ENCODE results near the gene SHB. TPM values are rescaled to one million over a fixed set of nuclear protein-coding genes. Genes with fewer than 3 reads are reported as not detected.

The SHB gene
- total RNA-seq, 1 donor from 2014 or later = 1.1 TPM

DNA sequence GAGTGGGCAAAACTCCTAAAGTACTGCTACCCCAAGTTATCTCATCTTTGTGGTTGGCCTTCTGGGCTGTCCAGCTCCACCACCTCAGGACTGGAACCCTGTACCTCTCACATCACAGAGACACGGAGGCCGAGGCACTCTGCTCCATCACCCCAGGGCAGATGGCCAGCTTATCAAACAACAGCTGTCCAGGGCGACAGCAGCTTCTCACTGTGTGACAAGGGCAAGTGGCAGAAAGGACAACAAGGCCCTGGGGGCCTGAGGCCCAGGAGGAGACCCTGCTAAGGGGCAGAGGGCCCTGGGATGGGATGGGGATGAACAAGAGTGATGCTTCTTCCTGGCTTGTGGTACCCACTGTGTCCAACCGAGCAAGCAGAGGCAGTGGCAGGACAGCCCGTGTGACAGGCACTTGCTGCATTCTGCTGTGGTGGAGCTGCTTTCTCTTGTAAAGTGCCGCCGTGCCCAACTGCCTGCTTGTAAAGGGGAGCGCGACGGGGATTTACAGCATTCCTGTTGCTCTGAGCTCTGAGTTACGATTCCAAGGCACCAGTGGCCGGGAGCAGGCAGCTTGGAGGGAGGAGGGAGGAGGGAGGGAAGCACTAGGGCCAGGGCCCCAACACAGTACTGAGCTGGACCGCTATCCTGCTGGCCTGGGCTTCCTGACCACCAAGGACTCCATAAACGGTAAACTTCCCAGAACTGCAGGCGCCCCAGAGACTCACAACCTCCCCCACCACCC, 71.2 kb downstream of the SHB start:
- H3K4me2 ChIP-seq = peak overlapping the region; percentile 40
- Mint-ChIP-seq H3K9me3 (no peaks in the 10 kb centered on the region), H3K4me3 (no peak overlapping the region), H3K4me1 (peaks cover 40% of the 10 kb centered on the region), H3K27ac (peak overlapping the region; percentile 50), H3K36me3 (peaks cover 2% of the 10 kb centered on the region), H3K27me3 (ENCODE audit: insufficient read depth, low read depth) (peaks cover 6% of the 10 kb centered on the region)
- no peaks in the 10 kb centered on the region for H3K9me3 ChIP-seq (ENCODE audit: low read depth)
- H3K79me2 ChIP-seq (ENCODE audit: low read depth) = no peaks in the 10 kb centered on the region
- H3F3A ChIP-seq (ENCODE audit: low read depth) = peaks cover 12% of the 10 kb centered on the region
- peaks cover 20% of the 10 kb centered on the region for H3K4me1 ChIP-seq
- no peak overlapping the region for H3K4me3 ChIP-seq
- peak; percentile 81 for DNase-seq (ENCODE audit: low spot score)
- no peaks in the 10 kb centered on the region for H4K20me1 ChIP-seq (ENCODE audit: low read depth)
- H2AFZ ChIP-seq (replicated peaks) = peak overlapping the region; percentile 59
- peak overlapping the region; percentile 14 for H3K27ac ChIP-seq
- H3K27me3 ChIP-seq = no peaks in the 10 kb centered on the region
- TF ChIP-seq EZH2 (IDR thresholded peaks at IDR 0.05) (no peak), EZH2phosphoT487 (IDR thresholded peaks at IDR 0.05) (no peak)
- TF ChIP-seq, protein P1, sequence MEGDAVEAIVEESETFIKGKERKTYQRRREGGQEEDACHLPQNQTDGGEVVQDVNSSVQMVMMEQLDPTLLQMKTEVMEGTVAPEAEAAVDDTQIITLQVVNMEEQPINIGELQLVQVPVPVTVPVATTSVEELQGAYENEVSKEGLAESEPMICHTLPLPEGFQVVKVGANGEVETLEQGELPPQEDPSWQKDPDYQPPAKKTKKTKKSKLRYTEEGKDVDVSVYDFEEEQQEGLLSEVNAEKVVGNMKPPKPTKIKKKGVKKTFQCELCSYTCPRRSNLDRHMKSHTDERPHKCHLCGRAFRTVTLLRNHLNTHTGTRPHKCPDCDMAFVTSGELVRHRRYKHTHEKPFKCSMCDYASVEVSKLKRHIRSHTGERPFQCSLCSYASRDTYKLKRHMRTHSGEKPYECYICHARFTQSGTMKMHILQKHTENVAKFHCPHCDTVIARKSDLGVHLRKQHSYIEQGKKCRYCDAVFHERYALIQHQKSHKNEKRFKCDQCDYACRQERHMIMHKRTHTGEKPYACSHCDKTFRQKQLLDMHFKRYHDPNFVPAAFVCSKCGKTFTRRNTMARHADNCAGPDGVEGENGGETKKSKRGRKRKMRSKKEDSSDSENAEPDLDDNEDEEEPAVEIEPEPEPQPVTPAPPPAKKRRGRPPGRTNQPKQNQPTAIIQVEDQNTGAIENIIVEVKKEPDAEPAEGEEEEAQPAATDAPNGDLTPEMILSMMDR (IDR thresholded peaks at IDR 0.05) = no peak
- no peaks in the 10 kb centered on the region for H3K36me3 ChIP-seq
- H3K9ac ChIP-seq = no peak overlapping the region

DNA sequence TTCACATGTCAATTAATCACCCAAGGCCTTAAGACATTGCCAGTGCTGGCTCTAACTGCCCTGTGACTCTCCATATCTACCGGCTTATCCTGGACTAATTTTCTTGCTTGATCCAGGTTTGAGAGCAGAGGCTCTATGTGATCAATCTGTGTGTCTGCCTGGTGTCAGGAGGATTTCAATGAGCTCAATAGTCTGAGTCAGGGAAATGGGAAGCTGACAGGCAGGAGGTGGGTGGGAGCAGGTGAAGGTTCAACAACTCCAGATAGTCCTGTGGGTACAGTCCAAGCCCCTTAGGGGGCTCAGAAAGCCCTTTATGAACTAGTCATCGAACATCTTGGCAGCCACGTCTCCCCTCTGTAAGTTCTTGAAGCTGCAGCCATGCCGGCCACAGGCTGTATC, 72.2 kb downstream of the SHB start:
- no peak overlapping the region for H3K27ac ChIP-seq
- H3K27me3 Mint-ChIP-seq (ENCODE audit: insufficient read depth, low read depth) = peaks cover 6% of the 10 kb centered on the region
- peaks cover 2% of the 10 kb centered on the region for H3K36me3 Mint-ChIP-seq
- no peak overlapping the region for H3K27ac Mint-ChIP-seq
- peaks cover 12% of the 10 kb centered on the region for H3F3A ChIP-seq (ENCODE audit: low read depth)
- H3K9ac ChIP-seq = no peak overlapping the region
- H3K9me3 Mint-ChIP-seq = no peaks in the 10 kb centered on the region
- no peaks in the 10 kb centered on the region for H4K20me1 ChIP-seq (ENCODE audit: low read depth)
- no peak overlapping the region for H3K4me3 ChIP-seq
- no peaks in the 10 kb centered on the region for H3K36me3 ChIP-seq
- peaks cover 20% of the 10 kb centered on the region for H3K4me1 ChIP-seq
- no peak for DNase-seq (ENCODE audit: low spot score)
- H3K79me2 ChIP-seq (ENCODE audit: low read depth) = no peaks in the 10 kb centered on the region
- no peaks in the 10 kb centered on the region for H3K27me3 ChIP-seq
- TF ChIP-seq EZH2phosphoT487 (IDR thresholded peaks at IDR 0.05) (no peak), EZH2 (IDR thresholded peaks at IDR 0.05) (no peak)
- TF ChIP-seq, protein P1 (IDR thresholded peaks at IDR 0.05) = no peak
- no peaks in the 10 kb centered on the region for H3K9me3 ChIP-seq (ENCODE audit: low read depth)
- H3K4me2 ChIP-seq = no peak overlapping the region
- no peak overlapping the region for H3K4me3 Mint-ChIP-seq
- H2AFZ ChIP-seq (replicated peaks) = no peak overlapping the region
- peaks cover 40% of the 10 kb centered on the region for H3K4me1 Mint-ChIP-seq

DNA sequence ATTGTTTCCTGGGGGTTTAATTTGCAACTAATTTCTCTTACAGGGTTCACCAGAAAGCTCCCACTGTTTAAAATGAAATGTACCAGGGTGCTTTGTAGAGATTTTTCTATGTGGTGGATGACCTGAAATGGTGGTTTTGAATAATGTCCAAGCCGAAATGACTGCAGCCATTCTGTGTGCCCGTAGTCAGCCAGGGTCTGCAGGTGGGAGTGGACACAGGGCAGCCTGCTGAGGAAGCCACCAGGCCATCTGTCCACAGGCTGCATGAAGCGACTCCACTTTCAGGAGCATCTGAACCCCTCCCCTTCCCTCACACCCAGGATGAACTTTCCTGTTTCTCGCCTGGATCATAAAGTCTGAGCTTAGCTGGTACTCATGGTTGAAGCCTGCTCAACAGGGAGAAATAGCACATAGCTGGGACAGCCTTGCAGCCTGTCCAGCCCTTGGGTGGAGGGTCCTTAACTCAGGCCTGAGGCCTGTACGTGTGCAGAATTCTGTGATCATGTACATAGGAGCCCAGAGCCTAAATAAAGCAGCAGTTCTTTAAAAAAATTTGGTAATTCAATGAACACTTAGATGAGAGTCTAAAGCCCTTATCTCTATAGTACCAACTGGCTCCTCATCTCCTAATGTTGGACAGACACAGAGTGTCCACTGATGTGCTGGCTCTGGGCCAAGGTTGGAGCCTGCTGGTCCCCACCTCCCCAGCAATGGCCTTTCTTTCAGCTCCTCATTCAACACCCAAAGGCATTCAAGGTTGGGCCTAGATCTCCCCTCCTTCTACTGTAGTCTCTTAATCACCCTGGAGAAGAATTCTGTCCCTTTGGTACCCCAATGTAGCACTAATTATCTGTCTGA, 72.8 kb downstream of the SHB start:
- Histone ChIP-seq H3K79me2 (ENCODE audit: low read depth) (no peaks in the 10 kb centered on the region), H3K9me3 (ENCODE audit: low read depth) (no peaks in the 10 kb centered on the region), H3F3A (ENCODE audit: low read depth) (peaks cover 12% of the 10 kb centered on the region), H3K27ac (no peak overlapping the region), H3K9ac (no peak overlapping the region), H3K4me1 (peaks cover 20% of the 10 kb centered on the region), H3K4me3 (no peak overlapping the region), H3K27me3 (no peaks in the 10 kb centered on the region), H3K4me2 (no peak overlapping the region), H2AFZ (replicated peaks) (no peak overlapping the region), H3K36me3 (no peaks in the 10 kb centered on the region), H4K20me1 (ENCODE audit: low read depth) (no peaks in the 10 kb centered on the region)
- Mint-ChIP-seq H3K27me3 (ENCODE audit: insufficient read depth, low read depth) (peaks cover 6% of the 10 kb centered on the region), H3K36me3 (peaks cover 2% of the 10 kb centered on the region), H3K4me3 (no peak overlapping the region), H3K9me3 (no peaks in the 10 kb centered on the region), H3K27ac (no peak overlapping the region), H3K4me1 (peaks cover 40% of the 10 kb centered on the region)
- no peak for DNase-seq (ENCODE audit: low spot score)
- no peak for TF ChIP-seq EZH2phosphoT487 (IDR thresholded peaks at IDR 0.05)
- TF ChIP-seq EZH2 (IDR thresholded peaks at IDR 0.05) = no peak
- TF ChIP-seq, protein P1 (IDR thresholded peaks at IDR 0.05) = no peak
